ENCODE measurements around the gene BTBD18. TPM values are rescaled to one million over a fixed set of nuclear protein-coding genes. Genes with fewer than 3 reads are reported as not detected.

Gene BTBD18
- total RNA-seq, 4 donors from 2014 or later, result not detected

- Histone ChIP-seq H3K36me3 (peaks cover 0 to 10% (median 0%) of the 10 kb centered on the region in 3 donors), H3K4me1 (peaks cover 0 to 95% (median 75%) of the 10 kb centered on the region in 4 donors)
- 35 to 42% methylated on average over 6 of the region's 6 CpGs for WGBS, 2 donors
Observed at GRCh38 chr11:57787920-57788702, 36.5 kb upstream of the BTBD18 start.

GRCh38 chr11:57787006-57787604 is 35.5 kb upstream of the BTBD18 start:
- WGBS, 2 donors, result 76 to 80% methylated on average over 4 of the region's 4 CpGs
- no peak overlapping the region for H3K4me3 ChIP-seq
- no peak for TF ChIP-seq CTCF (IDR thresholded peaks at IDR 0.05)
- no peak for TF ChIP-seq POLR2A (IDR thresholded peaks at IDR 0.05)
- no peak for TF ChIP-seq EP300 (IDR thresholded peaks at IDR 0.05)
- H3K27me3 ChIP-seq, result no peaks in the 10 kb centered on the region
- peaks cover 0 to 10% (median 0%) of the 10 kb centered on the region in 3 donors for H3K36me3 ChIP-seq
- H3K4me1 ChIP-seq, result peaks cover 0 to 95% (median 71%) of the 10 kb centered on the region in 4 donors
- H3K27ac ChIP-seq, result peak overlapping the region in 2 of 4 donors; percentile 36 to 96
- no peak for DNase-seq (ENCODE audit: low spot score in 2 of 2)
- no peaks in the 10 kb centered on the region for H3K9me3 ChIP-seq

More at GRCh38 chr11:57787920-57788702, 36.5 kb upstream of the BTBD18 start:
- no peak for DNase-seq (ENCODE audit: low spot score in 2 of 2)
- H3K4me3 ChIP-seq, result no peak overlapping the region
- peak in 1 of 2 donors; percentile 7 for TF ChIP-seq EP300 (IDR thresholded peaks at IDR 0.05)
- no peak for TF ChIP-seq CTCF (IDR thresholded peaks at IDR 0.05)
- H3K27me3 ChIP-seq, result no peaks in the 10 kb centered on the region
- no peaks in the 10 kb centered on the region for H3K9me3 ChIP-seq
- peak overlapping the region in 2 of 4 donors; percentile 36 to 96 for H3K27ac ChIP-seq

- peaks cover 0 to 95% (median 74%) of the 10 kb centered on the region in 4 donors for H3K4me1 ChIP-seq
- WGBS, 2 donors, result 57 to 66% methylated on average over 4 of the region's 4 CpGs
Observed at GRCh38 chr11:57786436-57786835, 34.8 kb upstream of the BTBD18 start.

GRCh38 chr11:57785072-57785471 is 33.5 kb upstream of the BTBD18 start:
- Histone ChIP-seq H3K27ac (peak overlapping the region in 3 of 4 donors; percentile 13 to 96 (median 50)), H3K4me3 (no peak overlapping the region), H3K27me3 (no peaks in the 10 kb centered on the region), H3K36me3 (no peaks in the 10 kb centered on the region), H3K4me1 (peaks cover 0 to 99% (median 77%) of the 10 kb centered on the region in 4 donors), H3K9me3 (no peaks in the 10 kb centered on the region)
- no peak for DNase-seq (ENCODE audit: low spot score in 2 of 2)
- TF ChIP-seq POLR2A (IDR thresholded peaks at IDR 0.05), result no peak
- no peak for TF ChIP-seq EP300 (IDR thresholded peaks at IDR 0.05)
- no peak for TF ChIP-seq CTCF (IDR thresholded peaks at IDR 0.05)
- WGBS, 2 donors, result 53 to 57% methylated on average over 2 of the region's 2 CpGs

More at GRCh38 chr11:57786436-57786835, 34.8 kb upstream of the BTBD18 start:
- no peak for DNase-seq (ENCODE audit: low spot score in 2 of 2)
- no peak for TF ChIP-seq EP300 (IDR thresholded peaks at IDR 0.05)
- no peak for TF ChIP-seq POLR2A (IDR thresholded peaks at IDR 0.05)
- H3K27ac ChIP-seq, result peak overlapping the region in 2 of 4 donors; percentile 36 to 96
- H3K36me3 ChIP-seq, result peaks cover 0 to 5% (median 0%) of the 10 kb centered on the region in 3 donors
- H3K9me3 ChIP-seq, result no peaks in the 10 kb centered on the region
- H3K4me3 ChIP-seq, result no peak overlapping the region
- H3K27me3 ChIP-seq, result no peaks in the 10 kb centered on the region

GRCh38 chr11:57781529-57781943 is 29.9 kb upstream of the BTBD18 start:
- Histone ChIP-seq H3K27ac (peak overlapping the region; percentile 50 to 96 (median 83)), H3K4me3 (no peak overlapping the region), H3K9me3 (no peaks in the 10 kb centered on the region), H3K4me1 (peaks cover 8 to 99% (median 81%) of the 10 kb centered on the region in 4 donors), H3K36me3 (no peaks in the 10 kb centered on the region), H3K27me3 (no peaks in the 10 kb centered on the region)
- TF ChIP-seq POLR2A (IDR thresholded peaks at IDR 0.05) (no peak), CTCF (IDR thresholded peaks at IDR 0.05) (no peak), EP300 (IDR thresholded peaks at IDR 0.05) (peak in 1 of 2 donors; percentile 58)
- WGBS, 2 donors, result 48 to 51% methylated on average over 3 of the region's 3 CpGs
- no peak for DNase-seq (ENCODE audit: low spot score in 2 of 2)
